ENCODE measurements around the gene PTMS.

DNA sequence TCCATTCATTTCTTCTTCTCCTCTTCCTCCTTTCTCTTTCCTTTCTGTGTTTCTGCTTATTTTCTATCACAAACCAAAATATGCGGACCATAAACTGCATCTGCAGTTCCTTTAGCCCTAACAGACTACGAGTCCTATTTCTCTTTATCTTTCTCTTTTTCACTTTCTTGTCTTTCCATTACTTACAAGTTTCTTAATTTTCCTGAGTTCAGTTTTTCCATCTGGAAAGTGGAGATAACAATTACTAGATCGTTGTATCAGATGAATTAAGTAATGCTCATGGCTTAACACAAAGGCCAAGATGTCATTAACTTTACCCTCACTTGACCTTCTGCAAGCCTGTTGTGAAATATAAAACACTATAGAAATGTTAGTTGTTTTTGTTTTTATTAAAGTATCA, 43.3 kb upstream of the PTMS start:
- TF ChIP-seq EZH2 (IDR thresholded peaks at IDR 0.05) = no peak
- no peak for TF ChIP-seq EZH2phosphoT487 (IDR thresholded peaks at IDR 0.05)

Measured in neural progenitor cell (in vitro differentiated cells).